HepG2 (cell line): ENCODE measurements around the gene RRAD. TPM values are rescaled to one million over a fixed set of nuclear protein-coding genes. Genes with fewer than 3 reads are reported as not detected.
A peak's percentile ranks its signal among the peaks of the same experiment; 100 is the strongest.

Source experiments
- ATF1 ChIP-seq: IDR thresholded peaks from 2 replicates; pipeline ENCODE4 v1.6.1; 2016; ENCODE audit warnings: mild to moderate bottlenecking, control low read depth
- BCLAF1 ChIP-seq: fragments of 450-650 bp; IDR thresholded peaks from 2 replicates; pipeline ENCODE4 v1.6.1; 2017; ENCODE audit warnings: mild to moderate bottlenecking
- CAMTA2 ChIP-seq: sonication (generic); formaldehyde crosslinking; IDR thresholded peaks from 2 replicates; pipeline ENCODE4 v1.4.0; 2020; ENCODE audit warnings: mild to moderate bottlenecking, missing genetic modification reagents, borderline replicate concordance
- CHD4 ChIP-seq: fragments of 200-600 bp; sonication (generic); IDR thresholded peaks from 2 replicates; pipeline ENCODE4 v1.7.0; 2017; ENCODE audit warnings: mild to moderate bottlenecking, low read length, borderline replicate concordance
- CREB3 ChIP-seq: sonication (generic); formaldehyde crosslinking; IDR thresholded peaks from 2 replicates; pipeline ENCODE4 v1.5.0; 2020; ENCODE audit warnings: missing genetic modification reagents
- ELF4 ChIP-seq: sonication (generic); formaldehyde crosslinking; IDR thresholded peaks from 2 replicates; pipeline ENCODE4 v1.5.0; 2020; ENCODE audit warnings: missing genetic modification reagents, mild to moderate bottlenecking, moderate library complexity, borderline replicate concordance
- ERF ChIP-seq: IDR thresholded peaks from 2 replicates; pipeline ENCODE4 v1.6.1; 2018; ENCODE audit warnings: missing biosample characterization, missing genetic modification reagents
- IRF9 ChIP-seq: sonication (generic); formaldehyde crosslinking; IDR thresholded peaks from 2 replicates; pipeline ENCODE4 v1.8.0; 2022; ENCODE audit warnings: missing genetic modification reagents, mild to moderate bottlenecking, borderline replicate concordance
- MAF1 ChIP-seq: sonication (generic); formaldehyde crosslinking; IDR thresholded peaks from 2 replicates; pipeline ENCODE4 v1.5.0; 2020; ENCODE audit warnings: missing genetic modification reagents, borderline replicate concordance
- MIXL1 ChIP-seq: IDR thresholded peaks from 2 replicates; pipeline ENCODE4 v1.6.1; 2016
- MTA1 ChIP-seq: sonication (generic); formaldehyde crosslinking; IDR thresholded peaks from 2 replicates; pipeline ENCODE4 v1.4.0; 2020; ENCODE audit warnings: missing genetic modification reagents, mild to moderate bottlenecking, borderline replicate concordance
- RARA ChIP-seq: IDR thresholded peaks from 2 replicates; pipeline ENCODE4 v1.6.1; 2016; ENCODE audit warnings: missing genetic modification reagents, missing compliant biosample characterization
- RBM39 ChIP-seq: fragments of 200-400 bp; formaldehyde crosslinking; IDR thresholded peaks from one replicate; pipeline ENCODE4 v1.6.1; 2018; ENCODE audit warnings: antibody characterized with exemption, mild to moderate bottlenecking, low read depth, low read length; ENCODE audit not compliant: poor library complexity, severe bottlenecking
- RNF2 ChIP-seq: fragments of 450-650 bp; conservative IDR thresholded peaks from 2 replicates; pipeline ENCODE4 v1.6.1; 2016; ENCODE audit warnings: low read depth
- RORA ChIP-seq: sonication (generic); formaldehyde crosslinking; IDR thresholded peaks from 2 replicates; pipeline ENCODE4 v1.5.0; 2020; ENCODE audit warnings: mild to moderate bottlenecking, missing genetic modification reagents, moderate library complexity
- SRSF4 ChIP-seq: fragments of 200-400 bp; formaldehyde crosslinking; IDR thresholded peaks from one replicate; pipeline ENCODE4 v1.6.1; 2018; ENCODE audit warnings: mild to moderate bottlenecking, low read depth, low read length, moderate library complexity; ENCODE audit not compliant: poor library complexity, severe bottlenecking
- SSRP1 ChIP-seq: IDR thresholded peaks from 2 replicates; pipeline ENCODE4 v1.6.1; 2016; ENCODE audit warnings: control low read depth
- SYNCRIP ChIP-seq: fragments of 200-400 bp; formaldehyde crosslinking; IDR thresholded peaks from 2 replicates; pipeline ENCODE4 v1.6.1; 2018; ENCODE audit warnings: mild to moderate bottlenecking, low read depth, low read length; ENCODE audit not compliant: insufficient read depth
- THAP8 ChIP-seq: sonication (generic); formaldehyde crosslinking; IDR thresholded peaks from 2 replicates; pipeline ENCODE4 v1.5.1; 2020; ENCODE audit warnings: missing genetic modification reagents, mild to moderate bottlenecking, borderline replicate concordance
- ZNF367 ChIP-seq: sonication (generic); formaldehyde crosslinking; IDR thresholded peaks from 2 replicates; pipeline ENCODE4 v1.4.0; 2020; ENCODE audit warnings: missing genetic modification reagents, borderline replicate concordance
- ZNF501 ChIP-seq: sonication (generic); formaldehyde crosslinking; IDR thresholded peaks from 2 replicates; pipeline ENCODE4 v1.5.1; 2020; ENCODE audit warnings: mild to moderate bottlenecking, moderate library complexity, missing genetic modification reagents
- ZNF552 ChIP-seq: sonication (generic); formaldehyde crosslinking; IDR thresholded peaks from 2 replicates; pipeline ENCODE4 v1.9.0; 2022; ENCODE audit warnings: missing genetic modification reagents, mild to moderate bottlenecking, borderline replicate concordance
- ZNF737 ChIP-seq: sonication (generic); formaldehyde crosslinking; IDR thresholded peaks from 2 replicates; pipeline ENCODE4 v1.5.0; 2020; ENCODE audit warnings: missing genetic modification reagents, mild to moderate bottlenecking, borderline replicate concordance
- polyA plus RNA-seq, 8 experiments: library from polyadenylated mRNA; depleted of rRNA in 3 of 8; stranded (reverse) in 7 of 8; unstranded in 1 of 8; fragments of >200 nt; fragmentation: Illumina TruSeq in 4 of 8; extraction: Trizol in 4 of 8; gene quantifications; 2 replicates each; pipeline versions ENCODE4 v1.2.1 to v1.2.3, GENCODE V29; 2011 to 2016; ENCODE audit warnings: low read depth in 4 of 8, missing spikeins in 1 of 8, mixed read lengths in 1 of 8; ENCODE audit not compliant: insufficient read depth in 1 of 8
- total RNA-seq, 5 experiments: library from RNA; depleted of rRNA; stranded (reverse); fragments of >200 nt; fragmentation: Illumina TruSeq; extraction: Trizol; gene quantifications; 2 replicates each; pipeline ENCODE4 v1.2.3, GENCODE V29; 2016; ENCODE audit warnings: low read depth in 1 of 5

The RRAD gene
- total and polyA plus RNA-seq, 2 of the 13 experiments (the other 11 are each of a cell fraction or from before 2014, with no cell fraction given) = 0.80 to 1.1 TPM

GRCh38 chr16:66961065-66961744 lies 35.9 kb upstream of the RRAD start, which contains the start of gene CES3 (continued):
- TF ChIP-seq BCLAF1 (no peak), ERF (peak; percentile 78), CAMTA2 (no peak), ZNF552 (CRISPR knock-in tag) (0 out of 2 replicates have a peak, but pooled peaks have one; percentile 9), RORA (no peak), SSRP1 (CRISPR knock-in tag) (no peak), ZNF737 (CRISPR knock-in tag) (no peak), ZNF501 (CRISPR knock-in tag) (peak; percentile 70; the same call in 1 of the 2 replicates), ZNF367 (CRISPR knock-in tag) (no peak), IRF9 (peak; percentile 74), RARA (no peak), RBM39 (no peak), MIXL1 (CRISPR knock-in tag) (peak; percentile 64; the same call in 1 of the 2 replicates), THAP8 (CRISPR knock-in tag) (no peak), MAF1 (CRISPR knock-in tag) (no peak), CREB3 (CRISPR knock-in tag) (no peak), ATF1 (CRISPR knock-in tag) (no peak), SRSF4 (no peak), SYNCRIP (no peak), RNF2 (no peak), ELF4 (CRISPR knock-in tag) (no peak), MTA1 (CRISPR knock-in tag) (peak; percentile 28; the same call in 1 of the 2 replicates), CHD4 (no peak)
